NCI-H460 (cell line): ENCODE measurements around the gene KCNG2. TPM values are rescaled to one million over a fixed set of nuclear protein-coding genes. Genes with fewer than 3 reads are reported as not detected.

Experiments
- DNase-seq: peaks from one replicate; pipeline ENCODE4 v3.0.0-alpha.2; 2016; ENCODE audit warnings: low read depth; ENCODE audit errors: extremely low read depth
- total RNA-seq: library from RNA; depleted of rRNA; stranded (reverse); fragments of >200 nt; shearing (Covaris generic); gene quantifications from 2 replicates; pipeline ENCODE4 v1.2.3, GENCODE V29; 2014

KCNG2 gene
- total RNA-seq, 1 experiment from 2014 or later: 6.0 TPM

DNA sequence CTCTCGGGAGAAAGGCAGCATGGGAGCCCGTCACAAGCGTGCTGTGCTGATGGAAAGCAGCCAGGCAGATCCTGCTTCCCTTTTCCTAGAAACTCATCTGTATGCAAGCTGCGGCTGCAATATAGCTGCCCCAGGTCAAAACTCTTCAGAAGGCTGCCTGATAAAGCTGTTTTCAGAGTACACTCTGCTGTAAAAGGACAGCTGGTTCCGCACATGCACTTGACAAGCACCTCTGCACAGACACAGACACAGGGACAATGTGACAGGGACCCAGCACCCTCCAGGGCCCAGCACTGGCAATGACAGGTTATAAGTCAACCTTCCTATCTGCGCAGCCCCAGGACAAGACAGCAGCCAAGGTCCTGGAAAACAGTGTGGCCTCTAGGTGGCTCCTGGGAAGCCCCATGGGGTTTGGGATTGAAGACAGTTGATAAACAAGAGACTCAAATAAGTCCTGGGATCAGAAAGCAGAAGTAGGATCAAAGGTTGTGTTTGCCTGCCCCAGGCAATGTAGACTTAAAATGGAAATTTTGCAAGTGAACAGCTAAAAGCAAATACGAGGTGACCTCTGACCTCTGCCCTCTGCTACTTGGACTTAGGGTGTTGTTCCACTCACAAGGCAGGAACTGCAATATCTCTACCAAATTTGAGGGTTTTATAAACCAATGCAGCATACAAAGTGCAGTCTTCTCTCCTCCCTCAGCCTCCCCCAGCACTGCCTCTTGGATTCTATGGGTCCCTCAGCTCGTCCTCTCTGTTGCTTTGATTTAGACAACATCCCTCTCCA lies 136.8 kb downstream of the KCNG2 start:
- DNase-seq: no peak

DNA sequence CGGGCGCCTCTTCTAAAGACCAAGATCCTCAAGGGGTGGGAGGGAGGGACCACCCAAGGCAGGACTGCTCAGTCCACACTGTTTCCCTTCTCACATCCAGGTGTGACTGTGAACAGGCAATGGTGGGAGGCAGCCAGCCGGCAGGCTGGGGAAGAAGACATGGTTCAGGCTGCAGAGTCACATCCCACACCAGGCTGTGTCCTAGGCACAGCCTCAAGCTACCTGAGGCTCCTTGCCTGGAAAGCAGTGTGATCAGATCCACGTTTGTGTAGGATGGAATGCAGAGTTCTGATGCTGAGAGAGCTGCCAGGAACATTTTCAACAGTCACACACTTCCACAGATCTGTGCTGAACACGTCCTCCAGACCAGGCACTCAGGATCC lies 137.4 kb downstream of the KCNG2 start:
- no peak for DNase-seq

DNA sequence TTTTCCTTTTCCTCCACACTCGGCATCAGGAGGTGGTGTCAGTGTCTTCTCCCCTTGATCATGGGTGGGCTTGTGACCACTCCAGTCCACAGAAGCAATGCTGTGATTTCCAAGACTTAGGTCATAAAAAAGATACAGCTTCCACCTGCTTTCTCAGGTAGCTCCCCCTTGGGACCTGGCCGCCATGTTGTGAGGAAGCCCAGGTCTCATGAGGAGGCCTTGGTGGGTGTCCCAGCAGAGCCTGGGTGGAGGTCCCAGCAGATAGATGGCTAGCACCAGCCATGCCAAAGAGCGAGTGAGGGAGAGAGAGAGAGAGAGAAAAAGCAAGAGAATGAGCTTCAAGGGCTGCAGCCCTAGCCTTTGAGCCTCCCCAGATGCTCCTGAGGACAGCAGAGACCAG lies 137.8 kb downstream of the KCNG2 start:
- no peak for DNase-seq

DNA sequence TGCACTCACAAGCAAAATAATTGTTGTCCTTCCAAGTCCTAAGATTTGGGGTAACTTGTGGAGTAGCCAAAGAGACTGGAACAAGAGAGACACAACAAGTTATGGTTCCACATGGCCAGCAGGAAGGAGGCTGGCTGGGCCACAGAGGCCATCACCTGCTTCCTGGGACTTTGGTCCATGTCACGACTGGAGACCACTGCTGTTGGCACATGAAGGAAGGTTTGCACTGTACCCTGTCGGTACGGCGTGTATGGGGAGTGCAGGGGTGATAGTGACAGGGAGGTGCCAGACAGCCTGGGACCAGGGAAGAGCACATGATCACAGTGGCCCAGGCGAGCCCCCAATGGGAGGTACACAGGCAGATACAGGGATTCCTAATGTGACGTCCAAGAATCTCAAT lies 138.2 kb downstream of the KCNG2 start:
- DNase-seq: no peak

DNA sequence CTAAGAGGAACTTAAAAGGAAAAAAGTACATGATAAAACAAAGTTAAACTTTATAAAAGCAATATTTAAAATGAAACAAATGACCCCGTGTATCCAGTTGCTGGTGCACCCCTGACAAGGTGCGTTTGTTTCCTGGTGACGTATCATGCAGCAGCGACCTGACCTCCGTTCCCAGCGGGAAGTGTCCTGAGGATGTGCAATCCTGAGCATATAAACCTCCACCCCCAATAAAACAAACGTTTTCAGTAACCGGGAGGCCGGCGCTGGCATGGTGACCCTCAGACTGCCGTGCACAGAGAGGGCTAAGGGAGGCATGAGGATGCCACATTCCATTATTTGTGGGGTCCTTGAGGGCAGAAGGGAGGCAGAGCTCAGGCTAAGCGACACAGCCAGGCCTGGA lies 138.9 kb downstream of the KCNG2 start:
- DNase-seq: no peak

DNA sequence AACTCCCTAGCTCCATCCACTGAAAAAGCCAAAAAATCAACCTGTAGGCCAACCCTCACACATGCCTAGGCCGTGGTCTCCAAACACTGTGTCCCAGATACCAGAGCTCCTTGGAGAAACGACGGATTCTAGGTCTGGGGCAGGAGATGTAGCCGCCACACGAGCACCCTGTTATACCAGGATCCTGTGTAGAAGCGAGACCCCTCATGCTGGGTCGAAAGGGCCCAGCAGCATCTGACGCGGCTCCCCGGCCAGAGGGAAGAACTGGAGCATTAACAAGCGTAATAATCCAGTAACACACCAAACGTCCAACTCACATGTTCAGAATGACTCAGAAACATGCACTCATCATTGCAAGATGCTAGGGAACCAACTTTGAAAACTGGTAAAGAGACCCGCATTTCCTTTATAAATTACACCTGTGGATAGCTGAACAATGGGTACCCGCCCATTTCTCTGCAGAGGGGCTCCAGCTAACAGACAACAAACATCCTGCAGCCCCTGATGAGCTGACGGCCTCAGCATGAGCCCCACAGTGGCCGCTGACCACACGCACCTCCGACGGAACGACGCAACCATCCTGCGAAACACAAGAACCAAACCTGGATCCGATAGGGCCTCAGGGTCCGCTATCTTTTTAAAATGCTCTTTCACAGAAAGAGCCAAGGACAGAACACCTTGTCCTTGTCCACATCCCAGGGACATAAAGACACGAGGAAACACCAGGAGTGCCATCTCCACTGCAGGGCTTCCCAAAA lies 139.5 kb downstream of the KCNG2 start:
- DNase-seq: no peak

DNA sequence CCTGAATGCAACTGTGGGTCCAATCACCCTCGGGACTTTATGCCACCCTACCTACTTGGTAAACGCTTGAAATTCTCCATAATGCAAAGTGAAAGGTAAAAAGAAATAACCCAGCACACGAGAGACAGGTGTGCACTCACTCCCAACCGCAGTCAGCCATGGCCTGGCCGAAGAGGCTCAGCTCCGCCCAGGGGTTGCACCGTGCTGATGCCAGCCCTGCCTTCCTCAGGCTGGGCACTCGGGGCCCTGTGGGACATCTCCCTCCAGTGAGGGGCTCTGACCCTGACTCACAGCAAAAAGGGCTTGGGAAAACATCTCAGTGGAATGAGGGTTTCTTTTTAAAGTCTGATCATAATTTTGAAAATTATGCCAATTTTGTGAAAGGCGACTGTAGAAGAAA lies 140.5 kb downstream of the KCNG2 start:
- DNase-seq: no peak

DNA sequence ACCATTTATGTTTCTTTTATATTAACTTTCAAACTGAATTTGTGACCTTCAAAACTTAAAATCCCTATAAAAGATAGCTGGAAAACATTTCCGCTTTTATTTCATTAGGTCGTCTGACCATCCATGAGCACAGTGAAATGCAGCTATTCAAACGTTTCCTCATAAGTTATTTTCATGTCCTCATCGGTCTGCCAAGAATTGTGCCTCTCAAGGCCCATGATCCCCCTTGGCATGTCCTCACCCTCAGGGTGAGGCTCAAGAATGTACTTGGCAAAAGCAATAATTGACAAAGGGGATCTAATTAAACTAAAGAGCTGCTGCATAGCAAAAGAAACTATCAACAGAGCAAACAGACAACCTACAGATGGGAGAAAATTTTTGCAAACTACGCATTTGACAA lies 141.4 kb downstream of the KCNG2 start:
- no peak for DNase-seq

DNA sequence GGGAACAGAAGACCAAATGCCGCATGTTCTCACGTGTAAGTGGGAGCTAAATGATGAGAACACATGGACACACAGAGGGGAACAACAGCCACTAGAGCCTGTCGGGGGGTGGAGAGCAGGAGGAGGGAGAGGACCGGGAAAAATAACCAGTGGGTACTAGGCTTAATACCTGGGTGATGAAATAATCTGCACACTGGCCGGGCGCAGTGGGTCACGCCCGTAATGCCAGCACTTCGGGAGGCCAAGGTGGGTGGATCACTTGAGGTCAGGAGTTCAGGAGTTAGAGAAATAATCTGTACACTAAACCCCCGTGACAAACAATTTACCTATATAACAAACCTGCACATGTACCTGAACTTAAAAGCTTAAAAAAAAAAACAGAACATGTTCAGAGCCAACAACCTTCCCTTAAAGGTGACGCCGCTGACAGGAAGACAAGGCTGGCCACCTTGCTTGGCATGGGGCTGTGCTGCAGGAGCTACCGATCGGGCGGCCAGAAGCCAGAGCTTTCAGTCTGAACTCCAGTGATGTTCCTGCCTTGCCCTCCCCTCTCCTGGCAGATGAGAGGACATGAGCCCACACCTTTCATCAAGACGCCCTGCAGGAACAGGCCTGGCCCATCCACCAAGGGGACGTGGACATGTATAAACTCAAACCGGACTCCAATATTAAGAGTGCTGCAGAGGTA lies 142.5 kb downstream of the KCNG2 start:
- no peak for DNase-seq

DNA sequence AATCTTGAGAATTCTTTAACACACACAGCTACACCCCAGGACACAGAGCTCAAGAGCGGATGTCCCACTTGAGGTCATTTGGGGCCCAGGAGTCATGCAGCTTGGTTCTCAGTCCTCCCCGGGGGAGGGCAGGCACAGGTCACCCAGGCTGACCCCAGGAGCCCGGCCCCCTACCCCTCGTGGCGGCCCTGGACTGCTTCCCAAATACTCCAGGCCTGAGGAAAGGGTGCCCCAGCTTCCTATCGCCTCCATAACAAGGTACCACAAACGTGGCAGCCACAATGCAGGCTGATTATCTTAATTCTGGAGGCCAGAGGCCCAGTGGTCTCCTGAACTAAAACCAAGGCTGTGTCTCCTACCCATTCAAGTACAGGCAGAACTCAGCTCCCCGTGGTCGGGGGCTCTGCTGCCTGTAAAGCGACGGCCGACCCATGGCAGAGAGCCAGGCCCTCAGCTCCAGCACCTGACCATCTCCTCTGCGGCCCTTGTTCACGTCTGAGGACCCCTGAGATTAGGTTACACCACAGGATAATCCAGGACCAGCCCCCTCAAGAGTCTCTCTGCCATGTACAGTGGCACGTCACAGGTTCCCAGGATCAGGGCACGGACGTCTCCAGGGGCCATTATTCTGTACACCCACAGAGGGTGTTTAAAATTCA lies 143.2 kb downstream of the KCNG2 start:
- no peak for DNase-seq

DNA sequence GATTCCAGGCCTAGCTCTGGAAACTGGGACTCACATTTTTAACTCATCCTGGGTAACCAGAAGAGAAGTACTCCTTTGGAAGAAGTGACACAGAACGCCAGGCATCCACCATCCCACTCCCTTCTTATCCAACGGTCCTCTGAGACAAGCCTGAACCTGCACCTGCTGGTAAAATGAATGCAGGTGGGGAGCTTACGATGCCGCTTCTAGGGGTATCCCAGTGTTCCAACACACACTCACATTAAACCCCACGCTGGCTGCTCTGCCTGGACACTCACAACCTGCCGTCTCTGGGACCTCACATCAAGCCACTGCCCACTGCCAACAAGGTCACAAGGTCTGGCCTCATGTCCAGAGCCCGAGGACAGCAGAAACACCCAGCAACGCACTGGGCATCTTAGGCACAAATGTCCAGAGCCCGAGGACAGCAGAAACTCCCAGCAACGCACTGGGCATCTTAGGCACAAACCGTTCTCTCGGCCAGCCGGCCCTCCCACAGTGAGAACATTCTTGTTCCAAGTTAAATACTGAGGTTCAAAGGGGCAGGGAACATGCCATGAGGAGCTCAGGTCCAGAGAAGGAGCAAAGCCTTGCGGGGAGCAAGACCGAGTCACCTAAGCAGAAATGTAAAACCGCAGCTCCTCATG lies 143.9 kb downstream of the KCNG2 start:
- DNase-seq: no peak

DNA sequence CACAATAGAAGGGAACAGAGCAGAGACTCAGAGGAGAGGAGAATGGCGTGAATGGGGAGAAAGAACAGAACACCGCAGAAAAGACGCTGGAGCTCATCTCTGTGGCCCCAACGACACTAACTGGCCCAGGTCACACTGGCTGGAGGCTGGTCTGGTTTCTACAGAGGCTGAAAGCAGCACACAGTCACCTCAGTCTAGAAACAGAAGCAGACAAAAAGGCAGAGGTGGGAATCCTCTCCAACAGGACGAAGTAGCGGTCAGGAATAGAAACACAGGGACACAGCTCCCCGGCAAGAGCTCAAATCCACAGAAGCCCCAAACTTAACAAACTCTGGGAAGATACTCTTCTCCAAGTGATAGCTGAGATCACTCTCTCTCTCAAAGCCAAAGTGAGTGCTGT lies 144.5 kb downstream of the KCNG2 start:
- no peak for DNase-seq

DNA sequence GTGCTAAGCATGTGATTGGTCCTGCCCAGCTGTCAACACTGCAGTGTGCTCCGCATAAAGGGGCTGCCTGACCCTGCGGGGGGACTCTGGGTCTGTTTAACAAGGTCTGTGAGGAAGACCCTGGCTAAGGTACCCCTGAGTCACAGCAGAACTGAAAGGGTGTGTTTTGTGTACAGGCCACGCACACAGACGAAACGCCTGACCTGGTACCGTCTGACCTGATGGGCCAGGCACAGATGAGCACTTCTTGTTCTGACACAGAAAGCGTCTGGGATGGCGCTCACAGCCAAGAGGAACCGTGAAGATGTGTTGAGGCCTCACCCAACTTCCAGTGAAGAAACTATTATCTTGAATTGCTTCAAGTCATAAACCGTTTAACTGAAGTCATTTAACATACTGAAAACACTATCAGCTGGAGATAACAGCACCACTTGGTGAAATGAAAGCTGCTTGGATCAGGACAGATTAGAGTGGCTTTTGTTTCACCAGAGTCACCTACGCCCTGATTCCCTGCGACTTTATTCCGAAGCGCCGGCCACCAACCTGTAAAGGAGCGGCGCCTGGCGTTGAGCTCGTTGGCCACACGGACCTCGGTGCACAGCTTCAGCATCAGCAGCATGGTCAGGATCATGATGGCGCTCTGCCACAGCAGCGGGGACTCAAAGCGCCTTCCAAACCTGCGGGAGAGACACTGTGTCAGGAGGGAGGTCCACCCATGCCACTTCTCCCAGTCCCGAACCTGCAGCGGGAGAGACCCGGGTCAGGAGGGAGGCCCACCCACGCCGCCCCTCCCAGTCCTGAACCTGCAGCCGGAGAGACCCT lies 145.3 kb downstream of the KCNG2 start:
- DNase-seq: no peak

DNA sequence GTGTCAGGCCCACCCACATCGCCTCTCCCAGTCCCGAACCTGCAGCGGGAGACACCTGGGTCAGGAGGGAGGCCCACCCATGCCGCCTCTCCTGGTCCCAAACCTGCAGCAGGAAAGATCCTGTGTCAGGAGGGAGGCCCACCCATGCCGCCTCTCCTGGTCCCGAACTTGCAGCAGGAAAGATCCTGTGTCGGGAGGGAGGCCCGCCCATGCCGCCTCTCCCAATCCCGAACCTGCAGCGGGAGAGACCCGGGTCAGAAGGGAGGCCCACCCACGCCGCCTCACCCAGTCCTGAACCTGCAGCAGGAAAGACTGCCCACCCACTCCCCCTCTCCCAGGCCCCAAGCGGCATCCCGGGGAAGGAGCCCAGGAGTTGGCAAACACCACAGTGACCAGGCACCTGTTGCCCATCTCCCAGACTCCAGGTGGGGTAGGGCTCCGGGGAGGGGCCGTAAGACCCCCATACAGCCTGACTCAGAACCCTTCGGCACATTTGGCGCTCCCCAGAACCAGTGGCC lies 145.9 kb downstream of the KCNG2 start:
- DNase-seq: no peak

DNA sequence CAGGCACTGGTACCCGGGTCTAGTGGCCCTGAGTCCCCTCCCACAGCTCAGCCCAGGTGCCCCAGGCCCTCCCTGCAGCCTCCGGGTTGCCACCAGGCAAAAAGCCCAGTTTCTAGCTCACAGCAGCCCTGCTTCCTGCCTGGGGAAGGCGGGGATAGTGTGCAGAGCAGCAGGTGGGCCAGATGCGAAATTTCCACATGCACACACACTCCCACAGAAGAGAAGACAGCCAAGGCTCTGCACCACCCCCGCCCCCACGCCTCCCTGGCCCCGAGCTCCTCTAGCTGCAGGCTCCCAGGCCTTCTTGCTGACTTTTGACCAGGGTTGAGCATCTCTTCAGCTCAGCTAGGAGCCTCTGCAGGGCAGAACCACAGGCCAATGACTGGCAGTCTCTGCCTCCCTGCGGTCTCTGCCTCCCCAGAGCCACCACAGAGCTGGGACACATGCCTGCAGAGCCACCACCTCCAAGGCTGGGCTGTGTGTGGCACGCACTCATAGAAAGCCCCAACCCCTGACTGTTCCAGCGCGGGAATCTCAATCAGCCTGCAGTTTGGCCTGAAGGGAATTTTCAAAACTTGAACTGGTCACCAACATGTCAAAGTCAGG lies 146.5 kb downstream of the KCNG2 start:
- no peak for DNase-seq

DNA sequence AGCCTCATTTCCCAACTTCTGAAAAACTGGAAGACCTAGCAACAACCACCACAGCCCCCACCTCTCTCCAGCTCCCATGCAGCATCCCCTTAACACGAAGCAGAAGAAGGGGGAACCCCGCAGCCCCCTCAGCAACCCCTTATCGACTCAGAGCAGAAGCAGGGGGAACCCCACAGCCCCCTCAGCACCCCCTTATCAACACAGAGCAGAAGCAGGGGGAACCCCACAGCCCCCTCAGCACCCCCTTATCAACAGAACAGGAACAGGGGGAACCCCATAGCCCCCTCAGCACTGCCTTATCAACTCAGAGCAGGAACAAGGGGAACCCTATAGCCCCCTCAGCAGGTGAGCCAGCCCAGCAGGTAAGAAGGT lies 147.0 kb downstream of the KCNG2 start:
- DNase-seq: no peak

DNA sequence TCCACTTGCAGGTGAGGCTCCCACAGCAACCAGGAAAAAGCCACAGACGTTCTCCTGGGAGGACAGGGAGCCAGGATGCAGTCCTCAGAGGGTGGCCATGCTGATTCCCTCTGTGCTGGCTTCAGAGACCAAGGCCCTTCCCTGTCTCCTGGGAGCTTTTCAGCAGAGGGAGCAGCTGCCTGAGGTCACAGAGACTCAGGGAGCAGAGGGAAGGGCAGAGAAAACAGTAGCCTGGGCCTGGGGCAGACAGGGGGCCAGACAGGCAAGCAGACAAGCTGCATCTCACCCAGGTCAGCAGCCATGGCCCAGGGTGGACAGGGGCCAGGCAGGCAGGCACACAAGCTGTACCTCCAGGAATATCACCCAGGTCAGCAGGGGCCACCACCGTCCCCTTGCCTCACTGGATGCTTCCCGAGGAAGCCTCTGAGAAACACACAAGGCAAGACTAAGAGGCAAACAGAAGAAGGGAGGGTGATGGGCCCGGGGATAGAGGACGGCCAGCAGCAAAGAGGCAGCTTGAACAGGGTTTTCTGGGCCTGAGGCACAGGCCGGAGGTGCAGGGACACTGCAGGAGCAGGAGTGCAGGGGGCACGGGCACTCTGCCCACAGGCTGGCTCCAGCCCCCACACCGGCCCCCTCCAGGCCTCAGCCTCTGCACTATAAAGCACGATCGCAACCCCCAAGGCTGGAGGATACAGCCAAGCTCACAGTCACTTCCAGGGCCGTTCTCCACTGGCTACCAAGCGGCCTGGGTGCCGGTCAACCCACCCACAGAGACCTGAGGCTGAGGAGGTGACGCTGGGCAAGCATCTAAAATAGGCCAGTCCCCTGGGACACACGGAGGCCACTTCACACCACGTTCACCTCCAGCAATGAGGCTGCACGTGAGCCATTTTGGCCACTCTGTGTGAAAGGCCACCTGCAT lies 147.6 kb downstream of the KCNG2 start:
- DNase-seq: no peak
